ENCODE data around the gene FOXRED2. TPM values are rescaled to one million over a fixed set of nuclear protein-coding genes. Genes with fewer than 3 reads are reported as not detected.

Gene FOXRED2
- total RNA-seq, 2 experiments from 2014 or later, result 22.6 to 48.3 TPM

DNA sequence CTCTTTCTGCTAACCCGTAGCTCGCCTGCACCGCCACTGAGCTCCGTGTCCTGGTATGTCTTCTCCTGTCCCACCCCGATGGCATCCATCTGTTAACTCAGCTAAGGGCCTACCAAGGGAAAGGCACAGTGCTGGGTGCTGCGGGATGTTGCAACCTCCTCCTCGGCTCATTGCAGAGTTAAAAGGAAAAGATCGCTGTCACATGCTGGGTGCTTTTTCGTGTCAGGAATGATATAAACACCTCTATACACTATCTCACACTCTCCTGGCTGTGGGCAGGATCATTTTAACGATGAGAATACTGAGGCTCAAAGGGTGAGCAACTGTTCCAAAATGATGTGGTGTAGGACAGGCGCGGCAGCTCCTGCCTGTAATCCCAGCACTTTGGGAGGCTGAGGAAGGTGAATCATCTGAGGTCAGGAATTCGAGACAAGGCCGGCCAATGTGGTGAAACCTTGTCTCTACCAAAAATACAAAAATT, 35.5 kb downstream of the FOXRED2 start:
- H3K4me1 ChIP-seq (ENCODE audit: insufficient read depth, low read length, poor library complexity, severe bottlenecking), result peaks cover 3% of the 10 kb centered on the region
- POLR2A ChIA-PET, result interaction anchor here (0.6 kb wide), 1 partner anchor 55 kb away, joined by 3 read pairs; no protein-coding TSS in a partner anchor

DNA sequence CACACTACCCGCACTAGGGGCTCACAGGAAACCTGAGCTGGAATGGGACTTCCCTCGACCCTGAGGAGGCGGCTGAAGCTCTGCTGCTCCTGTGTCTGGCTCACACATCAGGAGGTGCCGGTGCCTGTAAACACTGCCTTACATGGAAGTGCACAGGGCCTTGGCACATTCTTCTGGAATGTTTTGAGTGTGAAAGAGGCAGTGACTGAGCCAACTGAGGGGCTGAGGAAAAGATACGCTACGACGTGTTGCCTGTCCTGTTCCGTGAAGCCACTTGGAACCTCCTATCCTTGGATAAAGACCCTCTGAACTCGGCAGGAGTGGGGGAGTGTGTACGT, 35.9 kb downstream of the FOXRED2 start:
- ChIA-PET CTCF (ENCODE audit: unreplicated experiment) (interaction anchor here (1.5 kb wide), 1 partner anchor 169 kb away, joined by 6 read pairs; no protein-coding TSS in a partner anchor), POLR2A (interaction anchor here (0.6 kb wide), 1 partner anchor 55 kb away, joined by 3 read pairs; no protein-coding TSS in a partner anchor)
- H3K4me1 ChIP-seq (ENCODE audit: insufficient read depth, low read length, poor library complexity, severe bottlenecking), result peaks cover 3% of the 10 kb centered on the region
- intact Hi-C loops (cut with micrococcal nuclease; ENCODE audit: unreplicated experiment), result loop anchor here (1.0 to 5.0 kb wide), 2 partner anchors 84 to 170 kb away; partner anchors contain the start of gene MYH9
- no peaks in the 10 kb centered on the region for H3K9me2 ChIP-seq (ENCODE audit: insufficient read depth, low read length)
- H3K79me2 ChIP-seq (ENCODE audit: insufficient read depth, low read depth, low read length), result no peaks in the 10 kb centered on the region
- TF ChIP-seq CTCF (conservative IDR thresholded peaks at IDR 0.05; ENCODE audit: low read length) (no peak), EZH2phosphoT487 (IDR thresholded peaks at IDR 0.05; ENCODE audit: borderline replicate concordance, low read depth, low read length) (no peak)
- no peak overlapping the region for H3K27ac ChIP-seq (ENCODE audit: low read depth, low read length, poor library complexity, severe bottlenecking)
- no peak for DNase-seq (ENCODE audit: low spot score)
- H3K4me2 ChIP-seq (ENCODE audit: low read length), result no peak overlapping the region
- BruUV-seq (replicated peaks), result no TSS peak
- H4K20me1 ChIP-seq (ENCODE audit: insufficient read depth, low read length), result no peaks in the 10 kb centered on the region
- H3K4me3 ChIP-seq (ENCODE audit: low read depth, low read length, poor library complexity, severe bottlenecking), result no peak overlapping the region
- no peak overlapping the region for H2AFZ ChIP-seq (ENCODE audit: low read length)
- peaks cover 79% of the 10 kb centered on the region for H3K36me3 ChIP-seq (ENCODE audit: insufficient read depth, low read length)
- no peaks in the 10 kb centered on the region for H3K9me3 ChIP-seq (ENCODE audit: low read length)

More for the DNA sequence above, 35.5 kb downstream of the FOXRED2 start:
- Histone ChIP-seq H3K4me3 (ENCODE audit: low read depth, low read length, poor library complexity, severe bottlenecking) (no peak overlapping the region), H2AFZ (ENCODE audit: low read length) (no peak overlapping the region), H3K27ac (ENCODE audit: low read depth, low read length, poor library complexity, severe bottlenecking) (no peak overlapping the region), H3K79me2 (ENCODE audit: insufficient read depth, low read depth, low read length) (no peaks in the 10 kb centered on the region), H3K36me3 (ENCODE audit: insufficient read depth, low read length) (peaks cover 79% of the 10 kb centered on the region), H3K9me2 (ENCODE audit: insufficient read depth, low read length) (no peaks in the 10 kb centered on the region), H4K20me1 (ENCODE audit: insufficient read depth, low read length) (no peaks in the 10 kb centered on the region), H3K4me2 (ENCODE audit: low read length) (no peak overlapping the region), H3K9me3 (ENCODE audit: low read length) (no peaks in the 10 kb centered on the region)
- intact Hi-C loops (cut with micrococcal nuclease; ENCODE audit: unreplicated experiment), result loop anchor here (5.0 kb wide), 1 partner anchor 84 kb away; the partner anchor contains the start of gene MYH9
- TF ChIP-seq CTCF (conservative IDR thresholded peaks at IDR 0.05; ENCODE audit: low read length) (no peak), EZH2phosphoT487 (IDR thresholded peaks at IDR 0.05; ENCODE audit: borderline replicate concordance, low read depth, low read length) (no peak)
- DNase-seq (ENCODE audit: low spot score), result no peak
- BruUV-seq (replicated peaks), result no TSS peak
- CTCF ChIA-PET (ENCODE audit: unreplicated experiment), result interaction anchor here (1.5 kb wide), 1 partner anchor 169 kb away, joined by 6 read pairs; no protein-coding TSS in a partner anchor

Measured in OCI-LY7 (cell line).